GM06990 (cell line): Measurements from ENCODE around the gene TPBG.
A peak's percentile ranks its signal among the peaks of the same experiment; 100 is the strongest.

ENCODE experiments used
- DNase-seq: peaks from one replicate; pipeline ENCODE4 v3.0.0-alpha.2; 2011; ENCODE audit not compliant: insufficient read length; ENCODE audit errors: extremely low read depth
- H3K27me3 ChIP-seq: replicated peaks from 2 replicates; pipeline ENCODE4 v1.6.0; 2011; ENCODE audit warnings: low read length; ENCODE audit not compliant: control insufficient read depth, insufficient read depth
- H3K36me3 ChIP-seq: 2 replicates; pipeline ENCODE4 v1.5.1; 2011; ENCODE audit warnings: low read length; ENCODE audit not compliant: control insufficient read depth, insufficient read depth
- H3K4me3 ChIP-seq: replicated peaks from 2 replicates; pipeline ENCODE4 v1.5.1; 2011; ENCODE audit warnings: low read depth, mild to moderate bottlenecking, control low read depth, low read length
- TF ChIP-seq, protein P1 (sequence below): IDR thresholded peaks from 2 replicates; pipeline ENCODE4 v1.5.1; 2011; ENCODE audit warnings: low read length, control low read depth, mild to moderate bottlenecking, inconsistent platforms; ENCODE audit not compliant: insufficient read depth, poor library complexity, severe bottlenecking

The TPBG gene, protein sequence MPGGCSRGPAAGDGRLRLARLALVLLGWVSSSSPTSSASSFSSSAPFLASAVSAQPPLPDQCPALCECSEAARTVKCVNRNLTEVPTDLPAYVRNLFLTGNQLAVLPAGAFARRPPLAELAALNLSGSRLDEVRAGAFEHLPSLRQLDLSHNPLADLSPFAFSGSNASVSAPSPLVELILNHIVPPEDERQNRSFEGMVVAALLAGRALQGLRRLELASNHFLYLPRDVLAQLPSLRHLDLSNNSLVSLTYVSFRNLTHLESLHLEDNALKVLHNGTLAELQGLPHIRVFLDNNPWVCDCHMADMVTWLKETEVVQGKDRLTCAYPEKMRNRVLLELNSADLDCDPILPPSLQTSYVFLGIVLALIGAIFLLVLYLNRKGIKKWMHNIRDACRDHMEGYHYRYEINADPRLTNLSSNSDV

DNA sequence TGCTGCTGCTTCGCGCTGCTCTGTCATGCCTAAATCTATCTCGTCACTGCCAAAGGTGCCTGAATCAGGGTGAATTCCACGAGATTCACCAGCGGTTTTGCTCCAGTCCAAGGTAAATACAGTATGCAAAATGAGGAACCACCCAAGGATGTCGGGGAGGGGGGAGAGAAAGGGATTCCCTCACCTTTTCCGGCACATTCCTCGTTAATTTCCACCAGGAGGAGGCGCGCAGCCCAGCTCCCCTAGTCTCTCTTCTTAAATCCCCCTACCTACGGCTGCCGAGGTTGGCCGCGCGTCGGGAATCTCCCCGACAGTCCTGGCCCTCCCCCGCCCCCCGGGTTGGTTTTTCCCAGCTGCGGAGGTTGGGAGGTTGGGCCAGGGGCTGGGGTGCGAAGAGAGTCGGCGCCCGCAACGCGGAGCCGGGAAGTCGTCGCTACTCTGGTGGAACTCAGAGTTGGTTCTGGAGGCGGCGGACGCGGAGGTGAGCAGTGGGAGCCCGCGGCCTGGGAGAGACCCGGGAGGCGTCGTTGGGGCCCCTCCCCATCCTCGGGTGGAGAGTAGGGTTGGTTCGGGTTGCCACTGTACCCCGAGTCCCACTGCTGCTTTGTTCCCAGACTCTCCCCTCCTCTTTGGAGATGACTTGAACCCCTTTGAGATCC, at the start of gene TPBG:
TSS of gene TPBG (plus strand) at position 390 of the 659 bp plus-strand sequence. CDS start 1,145 bp downstream, outside the sequence.
- DNase-seq: peak; percentile 69
- TF ChIP-seq, protein P1, sequence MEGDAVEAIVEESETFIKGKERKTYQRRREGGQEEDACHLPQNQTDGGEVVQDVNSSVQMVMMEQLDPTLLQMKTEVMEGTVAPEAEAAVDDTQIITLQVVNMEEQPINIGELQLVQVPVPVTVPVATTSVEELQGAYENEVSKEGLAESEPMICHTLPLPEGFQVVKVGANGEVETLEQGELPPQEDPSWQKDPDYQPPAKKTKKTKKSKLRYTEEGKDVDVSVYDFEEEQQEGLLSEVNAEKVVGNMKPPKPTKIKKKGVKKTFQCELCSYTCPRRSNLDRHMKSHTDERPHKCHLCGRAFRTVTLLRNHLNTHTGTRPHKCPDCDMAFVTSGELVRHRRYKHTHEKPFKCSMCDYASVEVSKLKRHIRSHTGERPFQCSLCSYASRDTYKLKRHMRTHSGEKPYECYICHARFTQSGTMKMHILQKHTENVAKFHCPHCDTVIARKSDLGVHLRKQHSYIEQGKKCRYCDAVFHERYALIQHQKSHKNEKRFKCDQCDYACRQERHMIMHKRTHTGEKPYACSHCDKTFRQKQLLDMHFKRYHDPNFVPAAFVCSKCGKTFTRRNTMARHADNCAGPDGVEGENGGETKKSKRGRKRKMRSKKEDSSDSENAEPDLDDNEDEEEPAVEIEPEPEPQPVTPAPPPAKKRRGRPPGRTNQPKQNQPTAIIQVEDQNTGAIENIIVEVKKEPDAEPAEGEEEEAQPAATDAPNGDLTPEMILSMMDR: peak; percentile 34
- H3K27me3 ChIP-seq: no peaks in the 10 kb centered on the region
- peak within 1 kb of the TSS; percentile 81 for H3K4me3 ChIP-seq
- H3K36me3 ChIP-seq: no peaks in the 10 kb centered on the region; the same call in 1 of the 2 replicates

DNA sequence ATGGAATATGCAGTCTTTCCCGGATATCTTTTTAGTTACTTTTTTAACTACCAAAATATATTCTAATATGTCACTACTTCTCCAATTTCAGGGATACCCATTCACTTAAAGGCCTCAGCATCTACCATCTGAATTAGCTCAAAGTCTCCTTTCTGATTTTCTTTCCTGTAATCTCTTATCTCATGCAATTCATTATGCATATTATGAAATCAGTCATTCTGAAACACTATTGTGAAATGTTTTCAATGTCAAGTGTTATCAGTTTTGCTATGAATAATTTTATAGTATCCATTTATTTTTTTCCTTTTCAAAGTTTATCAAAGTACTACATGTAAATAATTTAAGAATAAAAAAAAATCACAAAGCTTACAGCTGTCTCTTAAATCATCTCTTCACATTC, 41.2 kb upstream of the TPBG start:
- Histone ChIP-seq H3K36me3 (no peaks in the 10 kb centered on the region), H3K27me3 (no peaks in the 10 kb centered on the region), H3K4me3 (no peak overlapping the region)
- TF ChIP-seq, protein P1: no peak
- DNase-seq: no peak

DNA sequence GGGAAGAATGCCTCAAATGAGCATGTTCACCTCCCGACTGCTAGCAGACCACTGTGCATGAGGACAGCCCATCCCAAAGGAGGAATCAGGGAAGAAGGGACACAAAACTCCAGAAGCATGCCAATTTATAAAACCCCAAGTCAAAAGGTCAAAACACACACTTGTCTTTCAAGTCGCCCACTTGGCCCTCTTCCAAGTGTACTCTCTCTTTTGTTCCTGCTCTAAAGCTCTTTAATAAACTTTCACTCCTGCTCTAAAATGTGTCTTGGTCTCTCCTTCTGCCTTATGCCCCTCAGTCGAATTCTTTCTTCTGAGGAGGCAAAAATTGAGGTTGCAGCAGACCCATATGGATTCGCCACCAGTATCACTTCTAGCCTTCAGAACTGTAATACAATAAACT, 33.9 kb upstream of the TPBG start:
- no peaks in the 10 kb centered on the region for H3K36me3 ChIP-seq
- no peak for DNase-seq
- TF ChIP-seq, protein P1: no peak
- no peak overlapping the region for H3K4me3 ChIP-seq
- no peaks in the 10 kb centered on the region for H3K27me3 ChIP-seq

DNA sequence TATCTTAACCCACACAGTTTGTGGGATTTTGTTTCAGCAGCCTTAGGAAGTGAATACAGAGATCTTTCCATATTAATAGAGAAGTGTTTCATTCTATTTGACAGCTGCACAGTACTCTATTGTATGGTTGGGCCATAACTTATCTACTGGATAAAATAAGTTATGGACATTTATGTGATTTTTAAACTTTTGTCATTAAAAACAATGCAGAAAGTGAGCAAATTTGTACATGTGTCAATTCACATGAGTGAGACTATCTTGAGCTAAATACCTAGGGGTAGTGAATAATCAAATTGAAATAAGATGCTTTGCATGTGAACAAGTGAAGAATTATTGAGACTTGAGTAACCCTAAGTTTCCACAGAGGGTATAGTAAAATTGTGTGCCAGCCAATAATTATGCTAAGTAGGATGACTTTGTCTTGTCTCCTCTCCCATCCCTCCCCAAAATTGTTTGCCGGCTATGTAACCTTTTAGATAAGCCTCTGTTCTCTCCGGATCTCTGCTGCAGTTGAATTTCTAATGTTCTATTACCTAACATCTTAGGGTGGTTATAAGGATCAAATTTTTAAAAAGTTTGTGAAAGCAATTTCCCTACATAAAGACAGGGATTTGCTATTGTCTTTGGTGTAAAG, 33.3 kb upstream of the TPBG start:
- DNase-seq: no peak
- H3K4me3 ChIP-seq: no peak overlapping the region
- no peaks in the 10 kb centered on the region for H3K36me3 ChIP-seq
- TF ChIP-seq, protein P1: no peak
- H3K27me3 ChIP-seq: no peaks in the 10 kb centered on the region

DNA sequence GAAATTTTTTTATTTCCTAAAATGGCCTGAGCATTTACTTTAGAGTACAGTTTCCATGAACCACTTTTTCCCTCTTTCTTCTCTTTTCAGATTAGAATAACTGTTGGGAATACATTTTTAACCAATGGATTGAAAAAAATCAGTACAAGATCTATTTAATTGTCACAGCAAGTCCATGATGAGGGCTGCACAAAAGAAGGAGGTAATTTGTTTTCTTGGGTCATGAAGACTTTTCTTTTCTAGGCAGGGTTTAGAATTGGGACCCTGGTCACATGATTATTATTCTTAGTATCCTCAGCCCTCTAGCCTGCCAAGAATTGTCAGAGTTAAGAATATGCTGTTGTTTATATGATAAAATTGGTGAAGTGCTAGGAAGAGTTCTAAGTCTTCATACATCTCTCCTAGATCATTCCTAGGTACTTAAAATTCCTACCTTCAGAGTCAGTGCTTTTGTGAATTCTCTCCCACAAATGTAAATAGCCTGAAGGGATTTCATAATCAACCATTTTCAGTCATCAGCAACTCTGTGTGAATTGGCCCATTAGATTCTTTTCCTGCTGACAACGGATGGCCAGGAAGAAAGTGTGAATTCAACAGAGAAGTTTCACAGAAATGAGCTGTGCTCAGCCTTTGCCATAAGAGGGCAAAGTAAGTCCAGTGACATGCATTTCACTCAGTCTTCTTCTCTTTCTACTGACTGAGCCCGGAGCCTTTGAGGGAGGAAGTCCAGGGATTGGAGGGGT, 32.4 kb upstream of the TPBG start:
- H3K36me3 ChIP-seq: no peaks in the 10 kb centered on the region
- TF ChIP-seq, protein P1: peak; percentile 42
- H3K27me3 ChIP-seq: no peaks in the 10 kb centered on the region; the same call in 1 of the 2 replicates
- DNase-seq: no peak
- H3K4me3 ChIP-seq: no peak overlapping the region
